Islet precursor cell (in vitro differentiated cells): ENCODE results near the gene GOLGA8S.
"Not testable (repeated sequence)": the region's sequence is repeated elsewhere in the genome, so short reads cannot be mapped to it uniquely, and the experiment has no call there.

Experiments used
- DNase-seq: peaks from one replicate; pipeline ENCODE4 v3.0.0-alpha.2; 2018

The GOLGA8S gene

DNA sequence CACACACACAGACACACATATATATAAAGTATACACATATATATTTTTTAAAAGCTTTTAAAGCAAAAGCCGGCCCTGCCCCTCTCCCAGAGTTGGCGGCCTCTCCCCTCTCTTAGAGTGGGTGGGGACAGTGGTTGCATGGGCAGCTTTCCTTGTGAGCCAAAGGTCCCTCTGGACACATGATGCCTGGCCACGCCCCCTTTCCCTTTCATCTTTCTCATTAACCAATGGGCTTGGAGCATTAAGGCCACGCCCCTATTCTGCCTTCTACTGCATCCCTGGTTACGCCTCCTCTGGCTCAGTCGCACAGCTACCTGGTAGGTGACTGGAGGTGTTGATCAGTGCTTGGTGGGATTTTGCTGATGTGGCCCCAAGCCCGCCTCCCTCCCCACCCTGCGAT is at the start of gene GOLGA8S:
GOLGA8S (plus strand) TSS at position 301 of the 400 bp plus-strand sequence; CDS start at position 363, 62 bp downstream.
- not testable (repeated sequence) for DNase-seq

DNA sequence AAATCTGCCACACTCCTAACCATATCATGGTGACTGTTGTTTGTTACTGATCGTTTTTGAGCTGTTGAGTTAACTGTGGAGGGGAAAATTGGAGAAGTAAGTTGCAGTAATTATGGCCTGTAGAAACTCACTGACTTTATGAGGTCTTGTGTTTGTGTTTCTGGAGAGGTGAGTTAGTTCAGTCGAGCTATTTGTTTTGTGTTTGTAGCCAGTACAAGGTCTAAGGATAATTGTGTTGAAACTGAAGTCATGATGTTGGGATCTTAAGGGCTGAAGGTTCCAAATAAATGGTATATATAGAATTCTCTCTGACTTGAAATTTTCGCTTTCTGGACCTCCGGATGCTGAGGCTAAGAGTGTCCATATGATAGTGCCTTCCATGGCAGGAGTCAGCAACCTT is 49.7 kb upstream of the GOLGA8S start:
- DNase-seq = not testable (repeated sequence)

DNA sequence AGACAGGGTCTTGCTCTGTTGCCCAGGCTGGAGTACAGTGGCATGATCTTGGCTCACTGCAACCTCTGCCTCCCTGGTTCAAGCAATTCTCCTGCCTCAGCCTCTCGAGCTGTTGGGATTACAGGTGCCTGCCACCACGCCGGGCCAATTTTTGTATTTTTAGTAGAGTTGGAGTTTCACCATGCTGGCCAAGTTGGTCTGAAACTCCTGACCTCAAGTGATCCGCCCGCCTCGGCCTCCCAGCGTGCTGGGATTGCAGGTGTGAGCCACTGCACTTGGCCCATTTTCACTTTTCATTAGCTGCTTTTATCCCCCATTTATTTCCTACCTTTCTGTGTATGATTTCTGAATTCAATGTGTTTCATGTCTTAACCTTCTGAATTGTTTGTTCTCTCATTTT is 48.6 kb upstream of the GOLGA8S start:
- DNase-seq = not testable (repeated sequence)

GRCh38 chr15:23311233-23311632 is 43.3 kb upstream of the GOLGA8S start:
- DNase-seq = not testable (repeated sequence)

GRCh38 chr15:23334096-23334495 is 20.5 kb upstream of the GOLGA8S start, which contains the start of gene GOLGA6L26:
TSS of gene GOLGA6L26 (minus strand) at chr15:23334196. CDS start at chr15:23334135, 61 bp downstream.
- not testable (repeated sequence) for DNase-seq

DNA sequence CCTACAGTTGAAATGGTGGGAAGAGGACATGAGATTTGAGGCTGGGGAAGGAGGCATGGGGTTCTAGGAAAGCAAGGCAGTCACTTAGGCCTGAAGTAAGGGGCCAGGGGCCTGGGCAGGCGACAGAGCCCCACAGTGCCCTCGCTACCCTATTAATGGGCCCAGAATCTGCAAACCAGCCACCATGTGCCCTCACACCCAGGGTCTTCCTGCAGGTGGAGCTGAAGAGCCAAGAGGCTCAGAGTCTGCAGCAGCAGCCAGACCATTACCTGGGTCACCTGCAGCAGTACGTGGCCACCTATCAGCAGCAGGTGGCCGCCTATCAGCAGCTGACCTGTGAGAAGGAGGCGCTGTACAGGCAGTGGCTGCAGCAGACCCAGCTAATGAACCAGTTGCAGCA is 8.1 kb downstream of the GOLGA8S start:
- DNase-seq = not testable (repeated sequence)

- not testable (repeated sequence) for DNase-seq
Measured at GRCh38 chr15:23364261-23364660, 9.7 kb downstream of the GOLGA8S start.

DNA sequence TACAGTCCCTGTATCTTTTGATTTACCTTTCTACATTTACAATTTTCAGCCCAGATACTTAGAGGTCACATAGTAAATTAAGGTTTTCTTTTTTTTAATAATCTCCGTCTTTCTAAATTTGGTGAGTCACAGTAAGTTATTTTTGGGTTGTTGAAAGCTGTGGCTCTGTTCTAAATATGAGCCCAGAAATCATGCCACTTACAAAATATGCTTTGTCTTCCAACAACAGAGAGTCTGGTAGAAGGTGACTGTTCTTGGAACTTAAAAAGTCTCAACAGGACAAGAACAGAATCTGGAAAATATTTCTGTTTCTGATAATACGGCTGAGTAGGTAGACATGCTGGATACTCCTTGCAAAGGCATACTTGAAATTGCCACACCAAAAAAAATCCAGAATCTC is 16.0 kb downstream of the GOLGA8S start:
- no peak for DNase-seq

DNA sequence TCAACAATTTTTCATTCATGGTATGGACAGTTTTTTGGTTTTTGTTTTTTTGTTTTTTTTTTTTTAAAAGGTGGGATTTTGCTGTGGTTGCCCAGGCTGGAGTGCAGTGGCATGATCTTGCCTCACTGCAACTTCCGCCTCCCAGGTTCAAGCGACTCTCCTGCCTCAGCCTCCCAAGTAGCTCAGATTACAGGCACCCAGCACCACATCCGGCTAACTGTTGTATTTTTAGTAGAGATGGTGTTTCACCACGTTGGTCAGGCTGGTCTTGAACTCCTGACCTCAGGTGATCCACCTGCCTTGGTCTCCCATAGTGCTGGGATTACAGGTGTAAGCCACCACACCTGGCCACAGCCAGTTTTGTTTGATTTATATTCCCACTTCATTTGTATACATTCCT is 16.6 kb downstream of the GOLGA8S start:
- DNase-seq = not testable (repeated sequence)

- not testable (repeated sequence) for DNase-seq
Measured at GRCh38 chr15:23371868-23372267, 17.3 kb downstream of the GOLGA8S start.

DNA sequence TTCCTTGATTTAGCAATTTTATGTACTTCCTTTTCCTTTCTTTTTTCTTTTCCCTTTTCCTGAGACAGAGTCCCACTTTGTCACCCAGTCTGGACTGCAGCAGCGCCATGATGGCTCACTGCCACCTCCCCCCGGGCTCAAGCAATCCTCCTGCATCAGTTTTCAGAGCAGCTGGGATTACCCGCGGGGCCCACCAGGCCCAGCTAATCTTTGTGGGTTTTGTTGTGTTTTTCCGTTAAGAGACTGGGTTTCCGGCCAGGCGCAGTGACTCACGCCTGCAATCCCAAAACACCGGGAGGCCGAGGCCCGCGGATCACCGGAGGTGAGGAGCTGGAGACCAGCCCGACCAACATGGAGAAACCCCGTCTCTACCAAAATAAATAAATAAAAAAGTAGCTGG is 17.7 kb downstream of the GOLGA8S start:
- DNase-seq = peak; percentile 61

- DNase-seq = not testable (repeated sequence)
Measured at GRCh38 chr15:23372891-23373600, 18.5 kb downstream of the GOLGA8S start.

GRCh38 chr15:23374226-23374625 is 19.7 kb downstream of the GOLGA8S start:
- not testable (repeated sequence) for DNase-seq

DNA sequence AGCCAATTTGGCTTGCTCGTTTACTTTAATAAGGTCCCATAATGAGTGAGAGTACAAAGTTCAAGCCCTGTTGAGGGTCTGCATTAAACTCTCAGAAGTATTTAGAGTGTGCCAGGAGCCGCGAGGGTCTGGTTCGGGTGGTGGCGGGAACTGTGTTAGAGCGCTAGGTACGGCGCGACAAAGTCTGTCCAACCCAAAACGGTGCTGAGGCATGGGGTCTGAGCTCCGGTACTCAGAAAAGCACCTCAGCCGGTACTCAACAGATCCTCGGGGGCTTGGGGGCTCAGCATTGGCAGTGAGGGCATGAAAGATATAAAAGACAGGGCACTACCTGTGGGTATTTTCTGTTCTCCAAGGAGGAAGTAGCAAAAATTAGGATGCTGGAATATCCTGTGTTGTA is 24.4 kb downstream of the GOLGA8S start:
- not testable (repeated sequence) for DNase-seq

DNA sequence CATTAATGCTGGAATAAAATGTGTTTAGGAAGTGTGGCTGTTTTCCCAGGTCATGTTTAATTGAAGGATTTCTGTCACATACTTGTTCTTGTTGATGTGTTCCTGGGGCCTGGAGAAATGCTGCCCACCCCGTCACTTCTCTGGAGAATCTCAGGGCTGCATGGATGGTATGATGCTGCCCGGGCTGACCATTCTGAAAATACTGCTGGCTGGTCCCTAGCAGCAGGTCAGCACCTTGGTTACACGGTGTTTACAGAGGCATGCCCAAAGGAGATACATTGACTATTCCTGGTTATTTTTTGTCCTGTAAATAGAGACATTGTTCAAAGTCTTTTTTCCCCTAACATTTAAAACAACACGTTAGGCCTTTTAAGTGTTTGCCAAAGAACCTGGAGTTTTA is 26.2 kb downstream of the GOLGA8S start:
- DNase-seq = not testable (repeated sequence)

- peak; percentile 54 for DNase-seq
Measured at GRCh38 chr15:23381192-23381591, 26.6 kb downstream of the GOLGA8S start.

DNA sequence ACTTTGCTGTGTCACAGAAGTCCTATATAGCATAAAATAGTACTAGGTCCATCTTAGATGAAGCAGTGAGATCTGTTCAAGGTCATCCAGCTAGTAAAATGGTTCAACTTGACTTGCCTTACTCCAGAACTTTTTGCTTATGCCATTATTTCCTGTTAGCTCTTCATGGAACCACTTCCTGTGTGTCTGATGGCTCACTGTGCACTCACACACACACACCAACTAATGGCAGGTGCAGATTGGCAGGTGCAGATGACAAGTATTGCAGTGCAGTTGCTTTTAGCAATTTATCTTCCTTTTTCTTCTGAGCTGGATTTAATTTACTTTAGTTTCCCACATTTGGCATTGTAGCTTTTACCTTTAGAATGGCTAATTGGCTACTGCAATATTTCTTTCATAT is 29.8 kb downstream of the GOLGA8S start:
- DNase-seq = no peak

DNA sequence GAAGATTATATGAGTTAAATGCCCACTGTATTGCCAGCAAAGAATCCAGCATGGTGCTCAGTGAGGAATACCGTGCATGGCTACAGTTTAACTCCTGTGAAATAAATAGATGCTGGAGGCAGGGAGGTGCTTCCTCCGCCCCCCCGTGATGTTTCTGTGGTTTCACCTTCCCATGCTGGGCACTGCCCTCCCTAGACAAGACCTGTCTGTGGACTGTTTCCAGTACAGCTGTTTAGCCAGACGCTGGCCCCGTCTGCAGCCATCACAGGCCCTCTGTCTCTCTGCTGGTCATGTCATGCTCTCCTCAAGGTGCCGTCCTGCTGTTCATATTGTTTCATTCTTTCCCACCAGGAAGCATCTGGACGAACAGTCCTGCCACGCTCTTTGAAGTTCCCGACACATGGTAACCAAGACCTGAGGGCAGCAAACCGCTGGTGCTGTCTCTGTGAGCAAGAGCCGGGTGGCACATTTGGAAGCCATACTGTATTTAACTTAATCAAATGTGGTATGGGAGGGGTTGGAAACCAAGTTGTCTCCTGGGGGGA is 31.4 kb downstream of the GOLGA8S start:
- no peak for DNase-seq

DNA sequence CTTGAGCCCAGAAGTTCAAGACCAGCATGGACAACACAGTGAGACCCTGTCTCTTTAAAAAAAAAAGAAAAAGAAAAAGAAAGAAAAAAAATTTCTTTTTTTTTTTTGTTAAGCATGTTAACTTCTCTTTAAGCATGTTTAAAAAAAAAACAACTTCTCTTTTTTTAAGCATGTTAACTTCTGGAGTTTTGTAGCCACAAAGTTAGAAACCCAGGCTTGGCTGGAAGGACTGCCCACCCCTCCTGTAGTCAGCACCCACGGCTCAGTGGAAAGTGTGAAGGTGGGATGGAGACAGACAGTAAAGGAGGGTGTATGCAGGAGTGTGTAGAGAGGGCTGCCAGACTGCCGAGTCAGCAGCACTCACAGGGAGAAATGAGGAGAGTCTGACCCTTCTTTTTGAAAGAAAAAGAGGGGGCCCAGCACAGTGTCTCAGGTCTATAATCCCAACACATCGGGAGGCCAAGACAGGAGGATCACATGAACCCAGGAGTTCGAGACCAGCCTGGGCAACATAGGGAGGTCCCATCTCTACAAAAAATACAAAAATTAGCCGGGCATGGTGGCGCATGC is 33.2 kb downstream of the GOLGA8S start:
- no peak for DNase-seq

DNA sequence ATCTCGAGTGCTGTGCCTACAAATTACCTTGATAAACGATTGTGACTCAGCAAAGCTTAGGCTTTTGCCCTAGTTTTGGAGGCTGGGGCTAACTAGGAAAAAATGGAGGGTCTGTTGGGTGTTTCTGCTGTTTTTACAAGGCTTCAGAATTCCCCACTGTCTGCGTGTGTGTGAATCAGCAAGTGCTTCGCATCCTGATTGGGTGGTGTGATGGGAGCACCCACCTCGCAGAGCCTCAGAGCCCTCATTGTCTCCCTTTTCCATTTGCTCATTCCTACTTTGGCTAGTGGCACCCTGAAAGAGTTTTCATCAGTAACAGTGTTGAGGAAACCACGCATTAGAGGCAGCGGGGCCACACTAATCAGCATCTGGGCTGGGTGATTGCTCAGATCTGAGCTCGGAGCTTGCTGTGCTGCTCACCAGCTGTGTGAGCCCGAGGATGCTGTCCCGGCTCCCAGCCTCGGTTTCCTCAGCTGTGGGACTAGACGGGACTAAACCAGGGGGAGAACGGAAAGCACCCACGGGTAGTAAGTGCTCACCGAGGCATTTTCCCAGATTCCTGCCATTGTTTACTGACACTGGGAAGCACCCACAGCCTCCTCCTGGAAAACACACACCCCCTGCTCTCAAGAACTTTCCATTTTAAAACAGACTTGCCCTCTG is 40.6 kb downstream of the GOLGA8S start:
- peak; percentile 60 for DNase-seq

GRCh38 chr15:23395832-23396231 is 41.3 kb downstream of the GOLGA8S start:
- DNase-seq = no peak

- DNase-seq = no peak
Measured at GRCh38 chr15:23397779-23398178, 43.2 kb downstream of the GOLGA8S start.

GRCh38 chr15:23398357-23398756 is 43.8 kb downstream of the GOLGA8S start:
- not testable (repeated sequence) for DNase-seq

DNA sequence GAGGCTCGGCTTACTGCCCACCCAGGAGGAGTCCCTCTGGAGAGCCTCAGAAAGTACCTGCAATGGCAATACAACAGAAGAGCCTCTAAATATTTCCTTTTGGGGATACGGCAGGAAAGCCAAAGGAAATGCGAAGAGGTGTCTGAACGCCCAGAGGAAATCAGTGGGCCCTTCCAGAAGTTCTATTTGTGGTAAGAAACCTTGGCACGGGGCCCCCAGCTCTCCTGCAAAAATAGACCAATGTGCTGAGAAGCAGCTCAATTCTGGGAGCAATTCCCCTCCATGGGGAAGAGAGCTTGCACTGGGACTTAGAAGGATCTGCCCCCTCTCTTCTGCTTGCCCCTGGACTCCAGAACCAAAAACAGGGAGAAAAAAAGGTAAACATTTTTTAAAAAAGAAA is 44.7 kb downstream of the GOLGA8S start:
- DNase-seq = not testable (repeated sequence)
